GM10248 (cell line): ENCODE measurements around the gene SIMC1.
A peak's percentile ranks its signal among the peaks of the same experiment; 100 is the strongest.
"Not testable (repeated sequence)": the region's sequence is repeated elsewhere in the genome, so short reads cannot be mapped to it uniquely, and the experiment has no call there.

ENCODE experiments used
- CTCF ChIA-PET: fragments of 300-600 bp; sonication (Branson Sonifier 250); formaldehyde crosslinking; extraction: SDS; loops from one replicate; lab custom pipeline; 2021; ENCODE audit warnings: antibody characterized with exemption; lab: Yijun Ruan, JAX
- POLR2A ChIA-PET: fragments of 350-650 bp; sonication (Branson Sonifier 250); formaldehyde crosslinking; extraction: SDS; loops from one replicate; lab custom pipeline; 2020; ENCODE audit warnings: antibody characterized with exemption; lab: Yijun Ruan, JAX
- DNase-seq: peaks from one replicate; pipeline ENCODE4 v3.0.0; 2012; ENCODE audit errors: extremely low spot score
- TF ChIP-seq, protein P1 (sequence below): IDR thresholded peaks from 2 replicates; pipeline ENCODE4 v1.5.1; 2012; ENCODE audit warnings: mild to moderate bottlenecking, low read depth; ENCODE audit errors: extremely low read depth, missing control alignments, control extremely low read depth

Gene SIMC1

DNA sequence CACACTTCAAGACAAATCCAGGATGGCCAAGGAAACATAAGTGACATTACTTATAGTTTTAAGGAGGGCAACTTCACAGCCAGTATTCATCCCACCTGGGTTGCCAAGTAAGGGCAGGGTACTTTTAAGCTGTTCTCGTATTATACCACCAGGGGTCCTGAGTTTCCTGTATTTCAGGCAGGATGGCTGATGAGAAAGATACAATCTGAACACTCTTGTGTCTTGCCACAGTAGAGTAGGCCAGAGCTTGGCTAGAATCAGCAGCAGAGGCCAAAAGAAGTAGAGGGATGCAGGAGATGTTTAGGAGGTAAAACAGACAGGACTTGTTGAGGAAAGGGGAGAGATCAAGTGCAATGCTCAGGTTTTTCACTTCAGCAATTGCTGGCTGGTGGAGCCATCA, 3.1 kb upstream of the SIMC1 start:
- POLR2A ChIA-PET: interaction anchor here (0.7 kb wide), 1 partner anchor 139 kb away, joined by 3 read pairs; no protein-coding TSS in a partner anchor
- CTCF ChIA-PET: not testable (repeated sequence)
- peak; percentile 11 for DNase-seq
- TF ChIP-seq, protein P1, sequence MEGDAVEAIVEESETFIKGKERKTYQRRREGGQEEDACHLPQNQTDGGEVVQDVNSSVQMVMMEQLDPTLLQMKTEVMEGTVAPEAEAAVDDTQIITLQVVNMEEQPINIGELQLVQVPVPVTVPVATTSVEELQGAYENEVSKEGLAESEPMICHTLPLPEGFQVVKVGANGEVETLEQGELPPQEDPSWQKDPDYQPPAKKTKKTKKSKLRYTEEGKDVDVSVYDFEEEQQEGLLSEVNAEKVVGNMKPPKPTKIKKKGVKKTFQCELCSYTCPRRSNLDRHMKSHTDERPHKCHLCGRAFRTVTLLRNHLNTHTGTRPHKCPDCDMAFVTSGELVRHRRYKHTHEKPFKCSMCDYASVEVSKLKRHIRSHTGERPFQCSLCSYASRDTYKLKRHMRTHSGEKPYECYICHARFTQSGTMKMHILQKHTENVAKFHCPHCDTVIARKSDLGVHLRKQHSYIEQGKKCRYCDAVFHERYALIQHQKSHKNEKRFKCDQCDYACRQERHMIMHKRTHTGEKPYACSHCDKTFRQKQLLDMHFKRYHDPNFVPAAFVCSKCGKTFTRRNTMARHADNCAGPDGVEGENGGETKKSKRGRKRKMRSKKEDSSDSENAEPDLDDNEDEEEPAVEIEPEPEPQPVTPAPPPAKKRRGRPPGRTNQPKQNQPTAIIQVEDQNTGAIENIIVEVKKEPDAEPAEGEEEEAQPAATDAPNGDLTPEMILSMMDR: peak; percentile 42

DNA sequence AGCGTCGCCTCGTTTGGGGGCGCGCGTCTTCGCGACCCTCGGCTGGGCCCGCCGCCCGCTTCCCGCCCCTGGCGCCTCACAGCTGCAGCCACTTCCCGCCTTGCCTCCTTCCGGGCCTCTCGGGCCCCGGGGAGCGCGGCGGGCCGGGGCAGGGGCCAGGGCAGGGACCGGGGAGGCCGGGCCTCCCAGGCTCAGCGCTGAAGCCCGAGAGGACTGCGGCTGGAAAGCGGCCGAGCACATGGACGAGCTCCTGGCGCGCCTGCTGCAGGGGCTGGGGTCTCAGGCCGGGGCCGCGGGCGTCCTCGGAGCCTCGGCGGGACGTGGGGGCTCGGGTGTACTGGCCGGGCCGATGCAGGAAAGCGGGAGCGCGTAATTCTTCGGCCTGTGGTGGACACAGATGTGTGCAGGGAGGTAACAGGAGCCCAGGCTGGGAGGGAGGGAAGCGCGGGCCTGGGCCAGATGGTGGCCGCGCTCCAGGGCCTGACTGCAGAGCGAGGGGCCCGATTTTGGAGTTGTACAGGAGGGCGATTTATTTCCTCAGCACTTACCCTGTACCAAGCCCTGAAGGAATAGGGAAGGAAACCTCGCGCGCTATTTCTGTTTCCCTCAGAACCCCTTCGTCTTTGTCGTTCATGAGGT, 540 bp downstream of the SIMC1 start:
- CTCF ChIA-PET, DNase-seq, POLR2A ChIA-PET: not testable (repeated sequence)

DNA sequence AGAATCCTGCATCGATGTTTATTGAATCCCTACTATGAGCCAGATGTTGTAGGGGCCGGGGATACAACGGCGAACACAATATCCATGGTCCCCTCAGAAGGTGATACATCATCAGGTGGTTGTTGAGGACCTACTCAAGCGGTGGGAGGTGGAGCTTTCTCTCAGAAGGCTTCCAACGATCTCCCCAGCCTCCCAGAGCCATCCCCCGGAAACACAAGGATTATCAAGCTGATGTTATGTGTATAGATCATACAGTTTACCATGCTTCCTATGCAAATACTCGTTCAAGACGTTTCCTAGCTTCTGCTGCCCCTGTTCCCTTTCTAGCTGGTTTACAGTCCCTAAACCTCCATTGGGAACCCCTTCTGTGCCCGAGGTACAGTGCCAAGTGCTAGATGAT, 1.1 kb downstream of the SIMC1 start:
- DNase-seq, POLR2A ChIA-PET, CTCF ChIA-PET: not testable (repeated sequence)

DNA sequence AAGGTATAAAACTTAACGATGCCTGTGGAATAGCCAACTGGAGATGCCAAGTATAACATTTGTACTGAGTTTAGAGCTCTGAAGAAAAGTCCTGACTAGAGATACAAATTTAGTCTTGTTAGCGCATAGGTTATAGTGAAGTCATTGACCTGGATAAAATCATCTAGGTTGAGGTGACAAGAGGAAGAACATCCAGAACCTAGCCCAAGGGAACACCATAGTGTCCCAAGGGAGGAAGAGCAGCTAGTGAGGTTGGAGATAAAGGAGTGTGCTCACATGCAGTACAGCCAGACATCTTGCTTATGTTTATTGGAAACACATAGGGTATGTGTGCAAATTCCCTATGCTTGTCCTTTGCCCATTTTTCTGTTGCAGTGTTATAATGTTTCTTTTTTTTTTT, 6.1 kb downstream of the SIMC1 start:
- CTCF ChIA-PET, DNase-seq, POLR2A ChIA-PET: not testable (repeated sequence)

DNA sequence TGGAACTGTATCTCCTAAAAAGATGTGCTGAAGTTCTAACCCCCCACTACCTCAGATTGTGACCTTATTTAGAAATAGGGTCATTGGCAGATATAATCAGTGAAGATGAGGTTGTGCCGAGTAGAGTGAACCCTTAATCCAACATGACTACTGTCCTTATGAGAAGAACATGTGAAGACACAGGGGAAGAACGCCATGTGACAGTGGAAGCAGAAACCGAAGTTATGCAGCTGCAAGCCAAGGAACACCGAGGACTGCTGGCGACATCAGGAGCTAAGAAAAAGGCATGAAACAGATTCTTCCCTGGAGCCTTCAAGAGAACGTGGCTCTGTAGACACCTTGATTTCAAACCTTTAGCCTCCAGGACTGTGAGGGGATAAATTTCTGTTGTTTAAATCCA, 6.8 kb downstream of the SIMC1 start:
- CTCF ChIA-PET, DNase-seq, POLR2A ChIA-PET: not testable (repeated sequence)

DNA sequence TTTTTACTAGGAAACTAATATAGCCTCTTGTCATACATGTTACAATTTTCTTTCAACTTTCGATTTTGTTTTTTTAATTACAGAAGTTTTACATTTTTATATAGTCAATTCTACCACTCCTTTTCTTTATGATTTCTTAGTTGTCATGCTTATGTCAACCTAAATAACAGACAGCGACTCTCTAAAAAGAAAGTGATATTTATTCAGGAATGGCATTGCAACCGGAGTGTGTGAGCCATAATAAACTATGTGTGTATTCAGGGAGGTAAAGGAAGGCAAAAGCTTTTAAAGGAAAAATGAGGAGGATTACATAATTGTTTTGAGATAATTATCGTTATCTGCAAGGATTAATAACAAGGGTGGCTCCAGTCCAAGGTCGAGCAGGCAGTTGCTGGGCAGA, 7.3 kb downstream of the SIMC1 start:
- CTCF ChIA-PET, POLR2A ChIA-PET, DNase-seq: not testable (repeated sequence)

DNA sequence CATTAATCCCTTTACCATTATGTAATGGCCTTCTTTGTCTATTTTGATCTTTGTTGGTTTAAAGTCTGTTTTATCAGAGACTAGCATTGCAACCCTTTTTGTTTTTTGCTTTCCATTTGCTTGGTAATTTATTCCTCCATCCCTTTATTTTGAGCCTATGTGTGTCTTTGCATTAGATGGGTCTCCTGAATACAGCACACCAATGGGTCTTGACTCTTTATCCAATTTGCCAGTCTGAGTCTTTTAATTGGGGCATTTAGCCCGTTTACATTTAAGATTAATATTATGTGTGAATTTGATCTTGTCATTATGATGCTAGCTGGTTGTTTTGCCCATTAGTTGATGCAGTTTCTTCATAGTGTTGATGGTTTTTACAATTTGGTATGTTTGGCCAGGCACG, 12.5 kb downstream of the SIMC1 start:
- POLR2A ChIA-PET, DNase-seq, CTCF ChIA-PET: not testable (repeated sequence)

DNA sequence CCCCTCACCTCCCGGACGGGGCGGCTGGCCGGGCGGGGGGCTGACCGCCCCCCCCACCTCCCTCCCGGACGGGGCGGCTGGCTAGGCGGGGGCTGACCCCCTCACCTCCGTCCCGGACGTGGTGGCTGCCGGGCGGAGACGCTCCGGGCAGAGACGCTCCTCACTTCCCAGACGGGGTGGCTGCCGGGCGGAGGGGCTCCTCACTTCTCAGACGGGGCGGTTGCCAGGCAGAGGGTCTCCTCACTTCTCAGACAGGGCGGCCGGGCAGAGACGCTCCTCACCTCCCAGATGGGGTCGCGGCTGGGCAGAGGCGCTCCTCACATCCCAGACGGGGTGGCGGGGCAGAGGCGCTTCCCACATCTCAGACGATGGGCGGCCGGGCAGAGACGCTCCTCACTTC, 13.9 kb downstream of the SIMC1 start:
- POLR2A ChIA-PET, CTCF ChIA-PET, DNase-seq: not testable (repeated sequence)

DNA sequence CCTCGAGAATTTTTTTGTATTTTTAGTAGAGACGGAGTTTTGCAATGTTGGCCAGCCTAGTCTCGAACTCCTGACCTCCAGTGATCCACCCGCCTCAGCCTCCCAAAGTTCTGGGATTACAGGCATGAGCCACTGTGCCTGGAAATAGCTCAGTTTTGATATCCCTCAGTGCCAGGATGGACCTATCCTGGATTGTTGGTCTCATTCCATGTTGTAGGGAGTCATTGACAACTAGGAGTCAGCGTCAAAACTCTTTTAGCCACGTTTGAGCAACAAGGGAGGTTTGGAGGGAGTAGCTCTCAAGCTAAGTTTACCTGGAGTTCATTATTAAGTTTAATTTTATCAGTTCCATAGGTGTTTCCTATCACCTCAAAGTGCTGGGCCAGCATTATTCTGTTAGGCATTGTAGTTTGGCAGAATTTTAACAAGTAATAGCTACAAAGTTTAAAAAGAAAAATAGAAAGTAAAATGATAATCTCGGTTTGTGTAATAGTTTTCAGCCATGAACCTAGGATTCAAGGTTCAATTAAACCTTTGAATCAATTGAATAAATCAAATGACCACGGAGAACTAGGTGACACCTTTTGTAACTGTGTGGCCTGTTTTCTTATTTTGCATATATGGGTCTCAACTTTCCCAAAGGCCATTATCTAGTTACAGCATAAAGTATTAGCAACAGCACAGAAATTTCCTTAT, 15.3 kb downstream of the SIMC1 start:
- DNase-seq, POLR2A ChIA-PET, CTCF ChIA-PET: not testable (repeated sequence)

DNA sequence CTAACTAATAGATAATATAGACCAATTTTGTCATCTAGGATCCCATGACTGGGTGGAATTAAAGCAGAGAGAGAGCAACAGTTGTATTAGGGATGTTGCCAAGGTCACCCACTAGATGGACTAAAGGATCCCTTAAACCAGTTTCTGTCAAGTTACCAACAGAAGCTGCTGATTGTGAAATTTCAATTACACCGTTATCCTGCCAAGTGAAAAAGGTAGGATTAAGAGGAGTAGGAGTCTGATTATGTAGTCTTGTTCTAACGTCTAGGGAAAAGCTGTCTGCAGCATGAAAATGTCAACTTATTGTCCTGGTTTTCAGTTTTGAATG, 15.8 kb downstream of the SIMC1 start:
- DNase-seq, POLR2A ChIA-PET, CTCF ChIA-PET: not testable (repeated sequence)

DNA sequence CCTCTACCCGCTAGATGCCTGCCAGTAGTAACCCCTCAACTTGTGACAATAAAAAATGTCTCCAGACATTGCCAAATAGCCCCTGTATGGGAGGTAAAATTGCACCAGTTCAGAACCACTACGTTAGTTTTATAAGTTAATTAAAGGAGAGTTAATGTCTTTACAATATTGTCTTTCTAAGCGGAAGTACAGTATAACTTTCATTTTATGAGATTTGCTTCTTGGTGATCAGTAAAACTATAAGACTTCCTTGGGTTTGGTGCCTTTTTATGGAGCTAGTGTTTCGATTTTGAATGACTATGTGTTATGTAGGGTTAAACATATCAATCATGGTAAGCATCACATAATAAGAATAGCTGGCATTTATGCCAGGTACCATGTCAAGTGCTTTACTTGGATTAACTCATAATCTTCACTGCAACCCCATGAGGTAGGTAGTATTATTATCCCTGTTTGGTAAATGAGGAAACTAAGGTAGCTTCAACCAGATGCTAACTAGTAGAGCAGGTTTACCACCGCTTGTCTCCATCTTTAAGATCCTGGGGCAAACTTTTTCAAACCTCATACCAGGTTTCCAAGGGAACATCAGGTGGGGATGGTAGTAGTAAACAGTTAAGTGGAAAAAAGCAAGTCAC, 19.8 kb downstream of the SIMC1 start:
- POLR2A ChIA-PET, DNase-seq, CTCF ChIA-PET: not testable (repeated sequence)

DNA sequence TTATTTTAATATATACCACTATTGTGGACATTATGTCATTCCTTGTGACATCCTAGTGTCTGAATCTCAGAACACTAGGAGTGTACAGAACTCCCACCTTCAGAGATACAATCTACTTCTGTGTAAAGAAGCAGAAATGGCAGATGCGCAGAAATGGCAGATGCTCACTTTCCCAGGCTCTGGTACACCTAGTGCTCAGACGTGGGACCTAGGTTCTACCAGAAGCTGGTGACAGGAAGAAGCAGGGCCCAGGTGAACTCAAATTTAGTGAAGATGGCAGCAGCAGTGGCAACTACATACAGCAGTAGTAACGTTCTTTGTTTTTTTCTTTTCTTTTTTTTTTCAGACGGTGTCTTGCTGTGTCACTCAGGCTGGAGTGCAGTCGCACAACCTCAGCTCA, 22.5 kb downstream of the SIMC1 start:
- POLR2A ChIA-PET, CTCF ChIA-PET, DNase-seq: not testable (repeated sequence)

DNA sequence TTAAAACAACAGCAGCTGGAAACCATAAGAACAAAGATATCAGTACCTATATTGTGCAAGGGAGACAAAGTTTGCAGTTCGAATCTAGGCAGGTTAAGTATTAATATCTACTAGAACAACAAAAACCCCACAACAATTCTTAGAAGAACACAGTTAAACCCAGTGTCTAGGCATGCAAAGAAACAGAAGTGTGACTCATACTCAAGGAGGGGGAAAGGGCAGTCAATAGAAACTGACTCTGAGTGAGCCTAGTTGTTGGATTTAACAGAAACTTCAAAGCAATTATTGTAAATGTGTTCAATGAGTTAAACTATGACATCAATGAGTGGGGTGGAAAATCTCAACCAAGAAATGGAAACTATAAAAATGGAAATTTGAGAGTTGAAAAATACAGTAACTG, 28.2 kb downstream of the SIMC1 start:
- DNase-seq, CTCF ChIA-PET, POLR2A ChIA-PET: not testable (repeated sequence)

DNA sequence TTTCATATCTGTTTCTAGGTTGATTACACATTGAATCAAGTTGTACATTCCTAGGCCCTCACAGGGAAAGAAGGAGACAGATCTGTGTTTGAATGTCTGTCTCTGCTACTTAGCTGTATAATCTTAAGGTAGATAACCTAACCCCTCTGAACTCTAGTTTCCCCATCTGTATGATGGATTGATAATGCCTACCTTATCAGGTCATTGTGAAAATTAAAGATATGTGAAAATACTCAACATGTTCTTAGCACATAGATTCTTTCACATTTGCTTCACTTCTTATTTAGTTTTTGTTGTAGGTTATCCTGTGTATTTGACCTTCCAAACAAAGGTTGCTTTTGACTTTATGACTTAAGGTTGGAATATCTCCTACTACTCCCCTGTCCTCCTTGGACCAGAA, 50.8 kb downstream of the SIMC1 start:
- POLR2A ChIA-PET, DNase-seq, CTCF ChIA-PET: not testable (repeated sequence)

DNA sequence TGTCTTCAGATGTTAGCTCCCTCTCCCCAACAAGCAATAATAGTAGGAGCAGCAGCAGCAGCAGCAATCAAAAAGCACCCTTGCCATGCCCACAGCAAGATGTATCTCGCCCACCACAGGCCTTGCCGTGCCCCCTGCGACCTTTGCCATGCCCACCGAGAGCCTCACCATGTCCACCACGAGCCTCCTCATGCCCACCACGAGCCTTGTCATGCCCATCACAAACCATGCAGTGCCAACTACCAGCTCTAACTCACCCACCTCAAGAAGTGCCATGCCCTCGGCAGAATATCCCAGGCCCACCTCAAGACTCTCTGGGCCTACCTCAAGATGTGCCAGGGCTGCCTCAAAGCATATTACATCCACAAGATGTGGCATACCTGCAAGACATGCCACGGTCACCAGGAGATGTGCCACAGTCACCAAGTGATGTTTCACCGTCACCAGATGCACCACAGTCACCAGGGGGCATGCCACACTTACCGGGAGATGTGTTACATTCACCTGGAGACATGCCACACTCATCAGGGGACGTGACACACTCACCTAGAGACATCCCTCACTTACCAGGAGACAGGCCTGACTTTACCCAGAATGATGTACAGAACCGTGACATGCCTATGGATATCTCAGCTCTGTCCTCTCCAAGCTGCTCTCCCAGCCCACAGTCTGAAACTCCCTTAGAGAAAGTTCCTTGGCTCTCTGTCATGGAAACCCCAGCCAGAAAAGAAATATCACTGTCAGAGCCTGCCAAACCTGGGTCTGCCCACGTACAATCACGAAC, 52.0 kb downstream of the SIMC1 start:
- CTCF ChIA-PET, POLR2A ChIA-PET, DNase-seq: not testable (repeated sequence)

DNA sequence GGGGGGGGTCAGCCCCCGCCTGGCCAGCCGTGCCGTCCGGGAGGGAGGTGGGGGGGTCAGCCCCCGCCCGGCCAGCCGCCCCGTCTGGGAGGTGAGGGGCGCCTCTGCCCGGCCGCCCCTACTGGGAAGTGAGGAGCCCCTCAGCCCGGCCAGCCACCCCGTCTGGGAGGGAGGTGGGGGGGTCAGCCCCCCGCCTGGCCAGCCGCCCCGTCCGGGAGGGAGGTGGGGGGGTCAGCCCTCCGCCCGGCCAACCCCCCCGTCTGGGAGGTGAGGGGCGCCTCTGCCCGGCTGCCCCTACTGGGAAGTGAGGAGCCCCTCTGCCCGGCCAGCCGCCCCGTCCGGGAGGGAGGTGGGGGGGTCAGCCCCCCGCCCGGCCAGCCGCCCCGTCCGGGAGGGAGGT, 67.1 kb downstream of the SIMC1 start:
- POLR2A ChIA-PET, CTCF ChIA-PET, DNase-seq: not testable (repeated sequence)
